NB4 (cell line): ENCODE results near the gene PLAC1.

ENCODE experiments used
- DNase-seq: peaks from one replicate; pipeline ENCODE4 v3.0.0; 2010; ENCODE audit warnings: low read depth
- H3K4me3 ChIP-seq: one replicate; pipeline ENCODE4 v1.5.1; 2011; ENCODE audit warnings: mild to moderate bottlenecking, low read depth, low read length, moderate library complexity
- CTCF ChIP-seq: IDR thresholded peaks from one replicate; pipeline ENCODE4 v1.5.1; 2012; ENCODE audit warnings: low read depth, low read length
- MAX ChIP-seq: IDR thresholded peaks from 2 replicates; pipeline ENCODE4 v1.6.1; 2011; ENCODE audit warnings: low read depth, low read length
- MYC ChIP-seq: IDR thresholded peaks from 2 replicates; pipeline ENCODE4 v1.6.1; 2011; ENCODE audit warnings: low read depth, low read length
- POLR2A ChIP-seq: IDR thresholded peaks from 2 replicates; pipeline ENCODE4 v1.6.1; 2011; ENCODE audit warnings: mild to moderate bottlenecking; ENCODE audit not compliant: insufficient read length; ENCODE audit errors: extremely low read depth

PLAC1 gene

GRCh38 chrX:134599184-134599914 lies 58.9 kb downstream of the PLAC1 start:
- peak; percentile 25 for DNase-seq
- no peak overlapping the region for H3K4me3 ChIP-seq
- TF ChIP-seq CTCF (no peak), MAX (no peak), POLR2A (no peak), MYC (no peak)

GRCh38 chrX:134592303-134592702 lies 66.0 kb downstream of the PLAC1 start:
- TF ChIP-seq CTCF (no peak), MAX (no peak), MYC (no peak), POLR2A (no peak)
- H3K4me3 ChIP-seq, result no peak overlapping the region
- no peak for DNase-seq

- no peak overlapping the region for H3K4me3 ChIP-seq
- TF ChIP-seq MAX, result no peak
- no peak for TF ChIP-seq POLR2A
- no peak for TF ChIP-seq MYC
- TF ChIP-seq CTCF, result no peak
- DNase-seq, result no peak
These were observed 66.8 kb downstream of the PLAC1 start for GRCh38 chrX:134591502-134591901.

- no peak for DNase-seq
- H3K4me3 ChIP-seq, result no peak overlapping the region
- TF ChIP-seq MYC (no peak), POLR2A (no peak), MAX (no peak), CTCF (no peak)
These were observed 69.5 kb downstream of the PLAC1 start for GRCh38 chrX:134588806-134589205.

- no peak overlapping the region for H3K4me3 ChIP-seq
- TF ChIP-seq CTCF (no peak), MAX (no peak), POLR2A (no peak), MYC (no peak)
- DNase-seq, result no peak
These were observed 77.4 kb downstream of the PLAC1 start for GRCh38 chrX:134580907-134581306.

GRCh38 chrX:134573683-134574035 lies 84.6 kb downstream of the PLAC1 start:
- no peak overlapping the region for H3K4me3 ChIP-seq
- no peak for TF ChIP-seq MYC
- TF ChIP-seq POLR2A, result no peak
- TF ChIP-seq MAX, result no peak
- TF ChIP-seq CTCF, result no peak
- DNase-seq, result no peak
